Peyer's patch (tissue), 4 donors: Measurements from ENCODE around the gene SGCB.

ENCODE experiments used
- POLR2A ChIP-seq, 2 donors: fragments of 450-650 bp; IDR thresholded peaks; one replicate each; pipeline ENCODE4 v1.5.1; 2017; ENCODE audit warnings: antibody characterized with exemption in 2 of 2, mild to moderate bottlenecking in 2 of 2, moderate library complexity in 2 of 2
- TF ChIP-seq, protein P1 (sequence below), 6 experiments: fragments of 450-650 bp in 4 of 6; fragments of 200-600 bp in 2 of 6; sonication (generic) in 1 of 6; IDR thresholded peaks; one replicate each; pipeline ENCODE4 v1.5.1; 2017 to 2019; ENCODE audit warnings: antibody characterized with exemption in 6 of 6, mild to moderate bottlenecking in 3 of 6, moderate library complexity in 1 of 6

- TF ChIP-seq, protein P1, sequence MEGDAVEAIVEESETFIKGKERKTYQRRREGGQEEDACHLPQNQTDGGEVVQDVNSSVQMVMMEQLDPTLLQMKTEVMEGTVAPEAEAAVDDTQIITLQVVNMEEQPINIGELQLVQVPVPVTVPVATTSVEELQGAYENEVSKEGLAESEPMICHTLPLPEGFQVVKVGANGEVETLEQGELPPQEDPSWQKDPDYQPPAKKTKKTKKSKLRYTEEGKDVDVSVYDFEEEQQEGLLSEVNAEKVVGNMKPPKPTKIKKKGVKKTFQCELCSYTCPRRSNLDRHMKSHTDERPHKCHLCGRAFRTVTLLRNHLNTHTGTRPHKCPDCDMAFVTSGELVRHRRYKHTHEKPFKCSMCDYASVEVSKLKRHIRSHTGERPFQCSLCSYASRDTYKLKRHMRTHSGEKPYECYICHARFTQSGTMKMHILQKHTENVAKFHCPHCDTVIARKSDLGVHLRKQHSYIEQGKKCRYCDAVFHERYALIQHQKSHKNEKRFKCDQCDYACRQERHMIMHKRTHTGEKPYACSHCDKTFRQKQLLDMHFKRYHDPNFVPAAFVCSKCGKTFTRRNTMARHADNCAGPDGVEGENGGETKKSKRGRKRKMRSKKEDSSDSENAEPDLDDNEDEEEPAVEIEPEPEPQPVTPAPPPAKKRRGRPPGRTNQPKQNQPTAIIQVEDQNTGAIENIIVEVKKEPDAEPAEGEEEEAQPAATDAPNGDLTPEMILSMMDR (IDR thresholded peaks at IDR 0.05): no peak
- TF ChIP-seq POLR2A (IDR thresholded peaks at IDR 0.05): no peak
Measured at GRCh38 chr4:52079659-52080058, 41.6 kb upstream of the SGCB start.
